Measurements from ENCODE around the gene TMEM187.

The TMEM187 gene

GRCh38 chrX:153958605-153959004, 13.9 kb upstream of the TMEM187 start:
- H3K9ac ChIP-seq: no peak overlapping the region
- H3K27me3 ChIP-seq (ENCODE audit: control insufficient read depth, insufficient read depth, low read length): no peaks in the 10 kb centered on the region
- H3K4me3 ChIP-seq (ENCODE audit: low read depth, low read length): no peak overlapping the region
- H3K9me3 ChIP-seq (ENCODE audit: control insufficient read depth, low read length): no peaks in the 10 kb centered on the region
- no peak for TF ChIP-seq CTCF (IDR thresholded peaks at IDR 0.05)
- no peaks in the 10 kb centered on the region for H3K4me1 ChIP-seq
- H3K4me2 ChIP-seq (ENCODE audit: low read length): no peak overlapping the region
- H3K27ac ChIP-seq: no peak overlapping the region
- H3K79me2 ChIP-seq: peaks cover 2% of the 10 kb centered on the region
- no peak overlapping the region for H2AFZ ChIP-seq
- H3K36me3 ChIP-seq (ENCODE audit: control insufficient read depth, insufficient read depth, low read length): no peaks in the 10 kb centered on the region

- H3K9ac ChIP-seq: no peak overlapping the region
- H3K4me1 ChIP-seq: no peaks in the 10 kb centered on the region
- TF ChIP-seq CTCF (IDR thresholded peaks at IDR 0.05): no peak
- H3K4me3 ChIP-seq (ENCODE audit: low read depth, low read length): no peak overlapping the region
- H2AFZ ChIP-seq: no peak overlapping the region
- H3K27ac ChIP-seq: no peak overlapping the region
- peaks cover 2% of the 10 kb centered on the region for H3K79me2 ChIP-seq
- no peaks in the 10 kb centered on the region for H3K36me3 ChIP-seq (ENCODE audit: control insufficient read depth, insufficient read depth, low read length)
- no peak overlapping the region for H3K4me2 ChIP-seq (ENCODE audit: low read length)
- H3K27me3 ChIP-seq (ENCODE audit: control insufficient read depth, insufficient read depth, low read length): no peaks in the 10 kb centered on the region
- no peaks in the 10 kb centered on the region for H3K9me3 ChIP-seq (ENCODE audit: control insufficient read depth, low read length)
Observed at GRCh38 chrX:153959649-153960048, 12.9 kb upstream of the TMEM187 start.

GRCh38 chrX:153960077-153960476, 12.5 kb upstream of the TMEM187 start:
- Histone ChIP-seq H3K79me2 (peaks cover 5% of the 10 kb centered on the region), H3K4me1 (no peaks in the 10 kb centered on the region), H3K36me3 (ENCODE audit: control insufficient read depth, insufficient read depth, low read length) (no peaks in the 10 kb centered on the region), H3K9me3 (ENCODE audit: control insufficient read depth, low read length) (no peaks in the 10 kb centered on the region), H3K4me2 (ENCODE audit: low read length) (no peak overlapping the region), H3K9ac (no peak overlapping the region), H3K4me3 (ENCODE audit: low read depth, low read length) (no peak overlapping the region), H3K27ac (no peak overlapping the region), H3K27me3 (ENCODE audit: control insufficient read depth, insufficient read depth, low read length) (no peaks in the 10 kb centered on the region), H2AFZ (no peak overlapping the region)
- no peak for TF ChIP-seq CTCF (IDR thresholded peaks at IDR 0.05)

GRCh38 chrX:153960786-153961185, 11.8 kb upstream of the TMEM187 start:
- Histone ChIP-seq H3K4me1 (no peaks in the 10 kb centered on the region), H3K27me3 (ENCODE audit: control insufficient read depth, insufficient read depth, low read length) (no peaks in the 10 kb centered on the region), H3K9ac (no peak overlapping the region), H3K4me3 (ENCODE audit: low read depth, low read length) (no peak overlapping the region), H3K4me2 (ENCODE audit: low read length) (no peak overlapping the region), H3K79me2 (peaks cover 9% of the 10 kb centered on the region), H3K36me3 (ENCODE audit: control insufficient read depth, insufficient read depth, low read length) (no peaks in the 10 kb centered on the region), H3K9me3 (ENCODE audit: control insufficient read depth, low read length) (no peaks in the 10 kb centered on the region), H3K27ac (no peak overlapping the region), H2AFZ (no peak overlapping the region)
- no peak for TF ChIP-seq CTCF (IDR thresholded peaks at IDR 0.05)

- Histone ChIP-seq H2AFZ (no peak overlapping the region), H3K36me3 (ENCODE audit: control insufficient read depth, insufficient read depth, low read length) (no peaks in the 10 kb centered on the region), H3K9me3 (ENCODE audit: control insufficient read depth, low read length) (no peaks in the 10 kb centered on the region), H3K79me2 (peaks cover 9% of the 10 kb centered on the region), H3K27me3 (ENCODE audit: control insufficient read depth, insufficient read depth, low read length) (no peaks in the 10 kb centered on the region), H3K27ac (no peak overlapping the region), H3K9ac (no peak overlapping the region), H3K4me2 (ENCODE audit: low read length) (no peak overlapping the region), H3K4me3 (ENCODE audit: low read depth, low read length) (no peak overlapping the region), H3K4me1 (peaks cover 3% of the 10 kb centered on the region)
- no peak for TF ChIP-seq CTCF (IDR thresholded peaks at IDR 0.05)
Observed at GRCh38 chrX:153961292-153961691, 11.3 kb upstream of the TMEM187 start.
